HepG2 (cell line): Measurements from ENCODE around the gene KIF22. TPM values are rescaled to one million over a fixed set of nuclear protein-coding genes. Genes with fewer than 3 reads are reported as not detected.

Source experiments
- CHCHD3 ChIP-seq: sonication (generic); formaldehyde crosslinking; IDR thresholded peaks from 2 replicates; pipeline ENCODE4 v1.8.0; 2022; ENCODE audit warnings: mild to moderate bottlenecking, missing genetic modification reagents, moderate library complexity
- HOXA9 ChIP-seq: sonication (generic); formaldehyde crosslinking; IDR thresholded peaks from 2 replicates; pipeline ENCODE4 v1.8.1; 2022; ENCODE audit warnings: missing genetic modification reagents, mild to moderate bottlenecking, moderate library complexity, borderline replicate concordance
- IKZF4 ChIP-seq: sonication (generic); formaldehyde crosslinking; IDR thresholded peaks from 2 replicates; pipeline ENCODE4 v1.5.1; 2020; ENCODE audit warnings: borderline replicate concordance, mild to moderate bottlenecking, low read depth, missing genetic modification reagents; ENCODE audit errors: not compliant biosample characterization
- NPAS2 ChIP-seq: sonication (generic); formaldehyde crosslinking; IDR thresholded peaks from 2 replicates; pipeline ENCODE4 v1.8.0; 2022; ENCODE audit warnings: mild to moderate bottlenecking, missing genetic modification reagents, borderline replicate concordance
- PAWR ChIP-seq: sonication (generic); formaldehyde crosslinking; IDR thresholded peaks from 2 replicates; pipeline ENCODE4 v1.4.0; 2020; ENCODE audit warnings: missing genetic modification reagents, mild to moderate bottlenecking, borderline replicate concordance
- RCOR2 ChIP-seq: IDR thresholded peaks from 2 replicates; pipeline ENCODE4 v1.6.1; 2016; ENCODE audit warnings: missing biosample characterization, missing genetic modification reagents
- SETDB1 ChIP-seq: sonication (generic); formaldehyde crosslinking; IDR thresholded peaks from 2 replicates; pipeline ENCODE4 v1.5.1; 2020; ENCODE audit warnings: missing genetic modification reagents, mild to moderate bottlenecking, borderline replicate concordance
- SIN3B ChIP-seq: fragments of 150-350 bp; IDR thresholded peaks from 2 replicates; pipeline ENCODE4 v1.6.1; 2014; ENCODE audit warnings: low read length
- SNAPC2 ChIP-seq: sonication (generic); formaldehyde crosslinking; IDR thresholded peaks from 2 replicates; pipeline ENCODE4 v1.8.1; 2022; ENCODE audit warnings: mild to moderate bottlenecking, missing genetic modification reagents
- SP4 ChIP-seq: sonication (generic); formaldehyde crosslinking; IDR thresholded peaks from 2 replicates; pipeline ENCODE4 v1.8.1; 2023; ENCODE audit warnings: mild to moderate bottlenecking, missing genetic modification reagents
- ZNF350 ChIP-seq: sonication (generic); formaldehyde crosslinking; IDR thresholded peaks from 2 replicates; pipeline ENCODE4 v1.4.0; 2020; ENCODE audit warnings: mild to moderate bottlenecking, low read depth, missing genetic modification reagents, borderline replicate concordance
- ZNF367 ChIP-seq: sonication (generic); formaldehyde crosslinking; IDR thresholded peaks from 2 replicates; pipeline ENCODE4 v1.4.0; 2020; ENCODE audit warnings: missing genetic modification reagents, borderline replicate concordance
- ZNF44 ChIP-seq: sonication (generic); formaldehyde crosslinking; IDR thresholded peaks from 2 replicates; pipeline ENCODE4 v1.5.1; 2020; ENCODE audit warnings: mild to moderate bottlenecking, missing genetic modification reagents
- ZNF512B ChIP-seq: sonication (generic); formaldehyde crosslinking; IDR thresholded peaks from 2 replicates; pipeline ENCODE4 v1.5.1; 2020; ENCODE audit warnings: missing genetic modification reagents, mild to moderate bottlenecking, borderline replicate concordance
- ZNF788 ChIP-seq: sonication (generic); formaldehyde crosslinking; IDR thresholded peaks from 2 replicates; pipeline ENCODE4 v1.5.0; 2020; ENCODE audit warnings: mild to moderate bottlenecking, missing genetic modification reagents, borderline replicate concordance
- ZSCAN22 ChIP-seq: sonication (generic); formaldehyde crosslinking; IDR thresholded peaks from 2 replicates; pipeline ENCODE4 v1.4.0; 2020; ENCODE audit warnings: mild to moderate bottlenecking, missing genetic modification reagents
- polyA plus RNA-seq, 8 experiments: library from polyadenylated mRNA; depleted of rRNA in 3 of 8; stranded (reverse) in 7 of 8; unstranded in 1 of 8; fragments of >200 nt; fragmentation: Illumina TruSeq in 4 of 8; extraction: Trizol in 4 of 8; gene quantifications; 2 replicates each; pipeline versions ENCODE4 v1.2.1 to v1.2.3, GENCODE V29; 2011 to 2016; ENCODE audit warnings: low read depth in 4 of 8, missing spikeins in 1 of 8, mixed read lengths in 1 of 8; ENCODE audit not compliant: insufficient read depth in 1 of 8
- total RNA-seq, 5 experiments: library from RNA; depleted of rRNA; stranded (reverse); fragments of >200 nt; fragmentation: Illumina TruSeq; extraction: Trizol; gene quantifications; 2 replicates each; pipeline ENCODE4 v1.2.3, GENCODE V29; 2016; ENCODE audit warnings: low read depth in 1 of 5
- TF ChIP-seq, protein P1 (sequence below): sonication (generic); formaldehyde crosslinking; IDR thresholded peaks from 2 replicates; pipeline ENCODE4 v1.5.0; 2020; ENCODE audit warnings: missing genetic modification reagents, mild to moderate bottlenecking, borderline replicate concordance
- TF ChIP-seq, protein P2 (sequence below): sonication (generic); formaldehyde crosslinking; conservative IDR thresholded peaks from 2 replicates; pipeline ENCODE4 v1.8.1; 2023; ENCODE audit warnings: missing genetic modification reagents
- TF ChIP-seq, protein P3 (sequence below): sonication (generic); formaldehyde crosslinking; IDR thresholded peaks from 2 replicates; pipeline ENCODE4 v1.5.0; 2020; ENCODE audit warnings: mild to moderate bottlenecking, missing genetic modification reagents, borderline replicate concordance

The KIF22 gene
- total and polyA plus RNA-seq, 2 of the 13 experiments (the other 11 are each of a cell fraction or from before 2014, with no cell fraction given) = 95.8 to 118 TPM

- TF ChIP-seq, protein P1, sequence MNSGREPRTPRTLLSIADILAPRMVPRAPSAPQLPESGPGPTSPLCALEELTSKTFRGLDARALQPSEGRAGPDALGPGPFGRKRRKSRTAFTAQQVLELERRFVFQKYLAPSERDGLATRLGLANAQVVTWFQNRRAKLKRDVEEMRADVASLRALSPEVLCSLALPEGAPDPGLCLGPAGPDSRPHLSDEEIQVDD = peak; percentile 91; the same call in 1 of the 2 replicates
- peak; percentile 99 for TF ChIP-seq ZNF350
- TF ChIP-seq, protein P2, sequence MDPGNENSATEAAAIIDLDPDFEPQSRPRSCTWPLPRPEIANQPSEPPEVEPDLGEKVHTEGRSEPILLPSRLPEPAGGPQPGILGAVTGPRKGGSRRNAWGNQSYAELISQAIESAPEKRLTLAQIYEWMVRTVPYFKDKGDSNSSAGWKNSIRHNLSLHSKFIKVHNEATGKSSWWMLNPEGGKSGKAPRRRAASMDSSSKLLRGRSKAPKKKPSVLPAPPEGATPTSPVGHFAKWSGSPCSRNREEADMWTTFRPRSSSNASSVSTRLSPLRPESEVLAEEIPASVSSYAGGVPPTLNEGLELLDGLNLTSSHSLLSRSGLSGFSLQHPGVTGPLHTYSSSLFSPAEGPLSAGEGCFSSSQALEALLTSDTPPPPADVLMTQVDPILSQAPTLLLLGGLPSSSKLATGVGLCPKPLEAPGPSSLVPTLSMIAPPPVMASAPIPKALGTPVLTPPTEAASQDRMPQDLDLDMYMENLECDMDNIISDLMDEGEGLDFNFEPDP (CRISPR knock-in tag) = 0 out of 2 replicates have a peak, but pooled peaks have one; percentile 7
- peak; percentile 90; the same call in 1 of the 2 replicates for TF ChIP-seq HOXA9
- TF ChIP-seq RCOR2 (CRISPR knock-in tag) = peak; percentile 42; the same call in 1 of the 2 replicates
- peak; percentile 93 for TF ChIP-seq ZNF44 (CRISPR knock-in tag)
- TF ChIP-seq PAWR (CRISPR knock-in tag) = no peak; the same call in 1 of the 2 replicates
- no peak for TF ChIP-seq SETDB1 (CRISPR knock-in tag)
- 0 out of 2 replicates have a peak, but pooled peaks have one; percentile 55 for TF ChIP-seq CHCHD3 (CRISPR knock-in tag)
- TF ChIP-seq IKZF4 = peak; percentile 85
- TF ChIP-seq ZNF367 (CRISPR knock-in tag) = 0 out of 2 replicates have a peak, but pooled peaks have one; percentile 20
- TF ChIP-seq ZSCAN22 = no peak
- TF ChIP-seq NPAS2 (CRISPR knock-in tag) = no peak
- no peak for TF ChIP-seq ZNF512B (CRISPR knock-in tag)
- peak; percentile 99 for TF ChIP-seq ZNF788 (CRISPR knock-in tag)
- TF ChIP-seq, protein P3, sequence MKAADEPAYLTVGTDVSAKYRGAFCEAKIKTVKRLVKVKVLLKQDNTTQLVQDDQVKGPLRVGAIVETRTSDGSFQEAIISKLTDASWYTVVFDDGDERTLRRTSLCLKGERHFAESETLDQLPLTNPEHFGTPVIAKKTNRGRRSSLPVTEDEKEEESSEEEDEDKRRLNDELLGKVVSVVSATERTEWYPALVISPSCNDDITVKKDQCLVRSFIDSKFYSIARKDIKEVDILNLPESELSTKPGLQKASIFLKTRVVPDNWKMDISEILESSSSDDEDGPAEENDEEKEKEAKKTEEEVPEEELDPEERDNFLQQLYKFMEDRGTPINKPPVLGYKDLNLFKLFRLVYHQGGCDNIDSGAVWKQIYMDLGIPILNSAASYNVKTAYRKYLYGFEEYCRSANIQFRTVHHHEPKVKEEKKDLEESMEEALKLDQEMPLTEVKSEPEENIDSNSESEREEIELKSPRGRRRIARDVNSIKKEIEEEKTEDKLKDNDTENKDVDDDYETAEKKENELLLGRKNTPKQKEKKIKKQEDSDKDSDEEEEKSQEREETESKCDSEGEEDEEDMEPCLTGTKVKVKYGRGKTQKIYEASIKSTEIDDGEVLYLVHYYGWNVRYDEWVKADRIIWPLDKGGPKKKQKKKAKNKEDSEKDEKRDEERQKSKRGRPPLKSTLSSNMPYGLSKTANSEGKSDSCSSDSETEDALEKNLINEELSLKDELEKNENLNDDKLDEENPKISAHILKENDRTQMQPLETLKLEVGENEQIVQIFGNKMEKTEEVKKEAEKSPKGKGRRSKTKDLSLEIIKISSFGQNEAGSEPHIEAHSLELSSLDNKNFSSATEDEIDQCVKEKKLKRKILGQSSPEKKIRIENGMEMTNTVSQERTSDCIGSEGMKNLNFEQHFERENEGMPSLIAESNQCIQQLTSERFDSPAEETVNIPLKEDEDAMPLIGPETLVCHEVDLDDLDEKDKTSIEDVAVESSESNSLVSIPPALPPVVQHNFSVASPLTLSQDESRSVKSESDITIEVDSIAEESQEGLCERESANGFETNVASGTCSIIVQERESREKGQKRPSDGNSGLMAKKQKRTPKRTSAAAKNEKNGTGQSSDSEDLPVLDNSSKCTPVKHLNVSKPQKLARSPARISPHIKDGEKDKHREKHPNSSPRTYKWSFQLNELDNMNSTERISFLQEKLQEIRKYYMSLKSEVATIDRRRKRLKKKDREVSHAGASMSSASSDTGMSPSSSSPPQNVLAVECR (CRISPR knock-in tag) = peak; percentile 96; the same call in 1 of the 2 replicates
- TF ChIP-seq SIN3B = peak; percentile 93
- peak; percentile 98 for TF ChIP-seq SNAPC2 (CRISPR knock-in tag)
- peak; percentile 90 for TF ChIP-seq SP4 (CRISPR knock-in tag)
Measured at GRCh38 chr16:29805232-29806098, 14.9 kb downstream of the KIF22 start (continued).
